Colonic mucosa (tissue), 4 donors: ENCODE results near the gene CCDC92B. TPM values are rescaled to one million over a fixed set of nuclear protein-coding genes. Genes with fewer than 3 reads are reported as not detected.

Experiments used
- DNase-seq: peaks from one replicate; pipeline ENCODE4 v3.0.0-alpha.2; 2020
- H3K27ac ChIP-seq: fragments of 200-600 bp; one replicate; pipeline ENCODE4 v1.8.0; 2021
- H3K27me3 ChIP-seq: fragments of 200-600 bp; one replicate; pipeline ENCODE4 v1.8.0; 2021
- H3K36me3 ChIP-seq: fragments of 200-600 bp; one replicate; pipeline ENCODE4 v1.8.0; 2021
- H3K4me1 ChIP-seq: fragments of 200-600 bp; one replicate; pipeline ENCODE4 v1.8.0; 2021; ENCODE audit warnings: mild to moderate bottlenecking
- H3K4me3 ChIP-seq: fragments of 200-600 bp; one replicate; pipeline ENCODE4 v1.8.0; 2021
- H3K9ac ChIP-seq, 2 donors: one replicate each; pipeline ENCODE4 v1.7.0; 2013; ENCODE audit warnings: control low read depth in 2 of 2, low read depth in 2 of 2, low read length in 2 of 2
- H3K9me3 ChIP-seq: fragments of 200-600 bp; one replicate; pipeline ENCODE4 v1.8.0; 2021
- intact Hi-C: fragments of 100-400 bp; cut with DNase I; formaldehyde crosslinking; loops from one replicate; pipeline ENCODE4 v1.14.1; 2022
- total RNA-seq, 2 donors: library from RNA; stranded (reverse); fragmentation: NEBNext Ultra II Directional in 1 of 2; extraction: Animal tissue kit (Norgen Biotek cat#: 25700) in 1 of 2; gene quantifications; one replicate each; pipeline ENCODE4 v1.2.1, GENCODE V29; 2021
- TF ChIP-seq, protein P1 (sequence below): fragments of 200-600 bp; IDR thresholded peaks from one replicate; pipeline ENCODE4 v1.8.0; 2022; ENCODE audit warnings: antibody characterized with exemption, mild to moderate bottlenecking
- donor health status: healthy.
- donor health status: DM: no; HTN: no; CAD: no.
- donor health status: DM: no; HTN: no; CAD: no.

The CCDC92B gene
- total RNA-seq, 2 donors from 2014 or later = 0.72 to 1.8 TPM

- Histone ChIP-seq H3K4me3 (peak within 1 kb of the TSS; percentile 32), H3K27ac (peak within 1 kb of the TSS; percentile 8)
These were observed 47.0 kb upstream of the CCDC92B start, which contains the start of gene RAP1GAP2 for GRCh38 chr17:2796164-2797125. RAP1GAP2 (plus strand) TSS chr17:2796438; CDS start chr17:2796528, 90 bp downstream.

DNA sequence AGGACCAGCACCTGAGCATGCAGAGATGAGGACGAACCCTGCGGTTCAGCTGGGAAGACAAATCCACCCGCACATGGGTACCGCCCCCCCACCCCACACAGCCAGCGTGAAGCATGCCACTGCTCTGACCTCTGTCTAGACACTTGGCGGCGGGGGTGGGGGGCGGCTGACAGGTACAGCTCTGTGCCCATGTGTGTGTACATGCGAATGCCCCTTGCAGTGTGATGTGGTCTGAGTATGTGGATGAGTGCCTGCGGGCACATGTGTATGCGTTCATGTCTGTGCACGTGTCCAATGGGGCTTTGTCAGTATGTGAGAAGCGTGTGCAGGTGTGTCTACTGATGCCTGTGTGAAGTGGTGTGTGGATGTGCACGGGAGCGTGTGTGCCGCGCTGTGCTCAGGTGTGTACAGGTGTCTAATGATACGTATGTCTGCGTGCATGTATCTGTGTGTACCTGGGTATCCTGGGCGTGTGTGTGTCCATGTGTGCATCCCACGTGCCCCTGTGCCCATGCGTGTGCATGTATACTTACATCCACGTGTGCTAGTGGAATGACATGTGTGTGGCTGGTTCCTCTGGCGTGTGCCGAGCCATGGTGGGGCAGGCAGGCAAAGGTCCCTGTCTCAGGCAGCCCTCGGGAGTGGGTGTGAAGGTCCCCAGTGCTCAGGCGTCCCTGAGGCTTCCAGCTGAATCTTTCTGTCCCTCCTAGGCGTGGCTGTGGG is 46.1 kb upstream of the CCDC92B start:
- Histone ChIP-seq H3K4me3 (peak overlapping the region; percentile 32), H3K27me3 (no peaks in the 10 kb centered on the region), H3K36me3 (no peaks in the 10 kb centered on the region), H3K27ac (peak overlapping the region; percentile 8), H3K4me1 (peaks cover 10% of the 10 kb centered on the region), H3K9me3 (no peaks in the 10 kb centered on the region), H3K9ac (peak overlapping the region; percentile 51 to 61)
- DNase-seq = no peak
- intact Hi-C loops = no loop called here
- TF ChIP-seq, protein P1, sequence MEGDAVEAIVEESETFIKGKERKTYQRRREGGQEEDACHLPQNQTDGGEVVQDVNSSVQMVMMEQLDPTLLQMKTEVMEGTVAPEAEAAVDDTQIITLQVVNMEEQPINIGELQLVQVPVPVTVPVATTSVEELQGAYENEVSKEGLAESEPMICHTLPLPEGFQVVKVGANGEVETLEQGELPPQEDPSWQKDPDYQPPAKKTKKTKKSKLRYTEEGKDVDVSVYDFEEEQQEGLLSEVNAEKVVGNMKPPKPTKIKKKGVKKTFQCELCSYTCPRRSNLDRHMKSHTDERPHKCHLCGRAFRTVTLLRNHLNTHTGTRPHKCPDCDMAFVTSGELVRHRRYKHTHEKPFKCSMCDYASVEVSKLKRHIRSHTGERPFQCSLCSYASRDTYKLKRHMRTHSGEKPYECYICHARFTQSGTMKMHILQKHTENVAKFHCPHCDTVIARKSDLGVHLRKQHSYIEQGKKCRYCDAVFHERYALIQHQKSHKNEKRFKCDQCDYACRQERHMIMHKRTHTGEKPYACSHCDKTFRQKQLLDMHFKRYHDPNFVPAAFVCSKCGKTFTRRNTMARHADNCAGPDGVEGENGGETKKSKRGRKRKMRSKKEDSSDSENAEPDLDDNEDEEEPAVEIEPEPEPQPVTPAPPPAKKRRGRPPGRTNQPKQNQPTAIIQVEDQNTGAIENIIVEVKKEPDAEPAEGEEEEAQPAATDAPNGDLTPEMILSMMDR = no peak

More at GRCh38 chr17:2796164-2797125, 47.0 kb upstream of the CCDC92B start, which contains the start of gene RAP1GAP2:
- Histone ChIP-seq H3K4me1 (peaks cover 10% of the 10 kb centered on the region), H3K9ac (peak within 1 kb of the TSS; percentile 51 to 61), H3K27me3 (no peaks in the 10 kb centered on the region), H3K36me3 (no peaks in the 10 kb centered on the region), H3K9me3 (no peaks in the 10 kb centered on the region)
- intact Hi-C loops = no loop called here
- TF ChIP-seq, protein P1 = no peak
- peak; percentile 84 for DNase-seq

DNA sequence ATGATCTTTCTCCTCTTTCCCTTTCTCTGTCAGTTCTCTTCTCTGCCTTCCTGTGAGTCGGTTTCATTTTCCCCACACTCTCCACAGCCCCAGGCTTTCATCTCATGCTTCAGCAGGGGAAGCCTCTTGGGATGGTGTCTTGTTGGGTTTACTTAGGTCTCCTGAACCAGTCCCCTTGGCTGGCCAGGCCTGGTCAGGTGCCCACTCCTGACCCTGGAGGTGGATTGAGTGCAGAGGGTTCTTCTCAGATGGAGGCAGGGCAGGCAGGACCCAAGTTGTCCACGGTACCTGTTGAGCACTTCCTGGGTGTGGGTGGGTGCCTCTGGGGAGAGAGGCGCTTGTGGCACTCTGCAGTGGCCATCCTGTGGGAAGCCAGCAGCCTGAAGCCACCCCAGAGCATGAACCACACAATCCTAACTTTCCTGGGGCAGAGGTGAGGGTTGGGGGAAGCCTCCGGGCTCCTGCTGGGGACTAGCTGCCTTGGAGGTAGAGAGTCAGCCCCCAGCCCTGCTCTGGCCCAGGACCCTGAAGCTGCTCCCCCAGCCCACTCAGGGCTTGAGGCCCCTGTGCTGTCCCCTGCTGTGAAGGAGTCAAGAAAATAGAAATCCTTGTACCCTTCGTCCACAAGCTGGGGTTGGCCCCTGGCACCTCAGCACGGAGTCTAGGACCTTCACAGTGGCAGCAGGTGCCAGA is 44.8 kb upstream of the CCDC92B start:
- Histone ChIP-seq H3K4me1 (peaks cover 10% of the 10 kb centered on the region), H3K27me3 (no peaks in the 10 kb centered on the region), H3K36me3 (no peaks in the 10 kb centered on the region), H3K27ac (no peak overlapping the region), H3K9me3 (no peaks in the 10 kb centered on the region), H3K9ac (no peak overlapping the region), H3K4me3 (no peak overlapping the region)
- TF ChIP-seq, protein P1 = no peak
- DNase-seq = no peak
- intact Hi-C loops = no loop called here

GRCh38 chr17:2792366-2793169 is 43.1 kb upstream of the CCDC92B start:
- no peak for DNase-seq
- TF ChIP-seq, protein P1 = no peak
- H3K27ac ChIP-seq = no peak overlapping the region
- no peak overlapping the region for H3K9ac ChIP-seq
- H3K4me1 ChIP-seq = peaks cover 5% of the 10 kb centered on the region
- no peaks in the 10 kb centered on the region for H3K36me3 ChIP-seq
- intact Hi-C loops = no loop called here
- H3K9me3 ChIP-seq = no peaks in the 10 kb centered on the region
- H3K4me3 ChIP-seq = no peak overlapping the region
- H3K27me3 ChIP-seq = no peaks in the 10 kb centered on the region
